ENCODE data around the gene MORN5.

Gene MORN5

DNA sequence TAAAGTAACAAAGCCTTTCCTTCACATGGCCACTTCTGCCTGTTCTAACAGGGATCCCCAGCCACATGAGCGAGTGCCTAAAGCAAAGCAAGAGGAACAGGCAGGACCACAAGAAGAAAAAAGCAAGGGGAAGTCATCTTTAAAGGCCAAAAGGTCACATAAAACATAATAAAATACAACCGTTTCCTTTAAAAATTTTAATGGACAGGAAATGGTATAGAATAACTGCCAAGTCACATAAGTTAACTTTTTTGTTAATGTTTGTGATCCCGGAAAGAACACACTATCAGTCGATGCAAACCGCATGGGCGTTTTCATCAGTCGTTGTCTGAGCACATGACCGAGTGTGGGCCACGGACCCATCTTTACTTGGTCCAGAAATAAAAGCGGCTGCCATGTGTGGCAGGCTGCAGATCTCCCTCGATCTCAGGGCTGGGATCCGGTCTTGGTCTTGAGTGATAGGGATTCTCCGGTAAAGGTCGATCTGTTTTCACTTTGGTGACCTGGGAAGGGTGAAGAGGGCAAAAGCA lies 15.8 kb upstream of the MORN5 start:
- no peak for DNase-seq (ENCODE audit: low read depth in 2 of 2)

- no peak for DNase-seq (ENCODE audit: low read depth in 2 of 2)
Observed at GRCh38 chr9:122144836-122145591, 14.7 kb upstream of the MORN5 start.

DNA sequence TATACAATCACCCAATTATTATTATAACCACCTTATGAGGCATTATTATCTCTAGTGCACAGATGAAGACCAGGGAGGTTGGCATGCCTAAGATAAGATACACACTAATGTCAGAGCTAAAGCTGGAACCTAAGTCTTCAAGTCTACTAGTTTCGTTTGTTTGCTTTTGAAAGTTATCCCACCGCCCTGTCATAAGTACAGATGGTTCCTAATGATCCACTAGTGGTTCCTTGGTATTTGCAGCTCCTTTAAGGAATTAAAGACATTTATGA lies 14.2 kb upstream of the MORN5 start:
- no peak for DNase-seq (ENCODE audit: low read depth in 2 of 2)

- no peak for DNase-seq (ENCODE audit: low read depth in 2 of 2)
Observed at GRCh38 chr9:122151267-122151828, 8.4 kb upstream of the MORN5 start.

GRCh38 chr9:122155796-122156195 lies 3.9 kb upstream of the MORN5 start:
- no peak for DNase-seq (ENCODE audit: low read depth in 2 of 2)

DNA sequence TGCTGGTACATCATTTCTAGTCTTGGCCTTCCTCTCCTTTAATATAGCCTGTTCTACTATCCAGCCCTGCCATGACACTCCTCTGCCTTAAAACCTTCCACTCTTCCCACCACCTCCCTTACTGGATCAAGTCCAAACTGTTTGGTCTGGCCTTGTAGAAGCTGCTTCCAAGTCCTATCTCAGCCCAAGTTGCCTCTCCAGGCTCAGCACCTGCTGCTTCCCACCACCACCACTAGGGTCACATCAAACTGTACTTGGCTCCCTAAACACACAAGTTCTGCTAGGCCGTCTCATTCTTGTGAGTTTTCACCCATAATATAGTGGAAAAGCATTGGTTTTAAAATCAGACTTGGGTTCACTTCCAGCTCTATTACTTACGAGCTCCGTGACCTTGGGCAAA lies 1.5 kb upstream of the MORN5 start:
- DNase-seq (ENCODE audit: low read depth in 2 of 2) = peak in 1 of 2 experiments; percentile 5

DNA sequence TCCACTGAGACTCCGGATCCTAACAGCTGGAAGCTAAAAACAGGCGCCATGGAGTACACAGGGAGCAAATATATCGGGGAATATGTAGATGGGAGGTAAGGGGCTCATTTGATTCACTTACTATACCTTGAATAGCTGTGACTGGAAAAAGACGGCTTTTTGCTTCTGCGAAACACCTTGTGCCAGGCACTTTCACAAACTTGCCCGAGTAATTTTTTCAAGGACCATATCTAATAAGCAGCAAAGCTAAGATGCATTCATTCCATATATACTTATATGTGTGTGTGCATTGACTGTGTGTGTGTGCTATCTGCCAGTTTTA lies 178 bp downstream of the MORN5 start:
- DNase-seq (ENCODE audit: low read depth in 2 of 2) = no peak

DNA sequence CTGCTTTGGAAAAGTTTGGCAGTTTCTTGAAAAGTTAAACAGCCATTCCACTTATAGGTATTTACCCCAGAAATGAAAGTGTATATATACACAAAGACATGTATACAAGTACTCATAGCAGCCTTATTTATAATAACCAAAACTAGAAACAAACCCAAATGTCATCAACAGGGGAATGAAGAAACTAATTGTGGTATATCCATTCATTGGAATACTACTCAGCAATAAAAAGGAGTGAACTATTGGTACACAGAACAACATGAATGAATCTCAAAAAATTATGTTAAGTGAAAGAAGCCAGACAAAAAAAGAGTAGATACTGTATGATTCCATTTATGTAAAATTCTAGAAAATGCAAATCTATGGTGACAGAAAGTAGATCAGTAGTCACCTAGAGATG lies 2.7 kb downstream of the MORN5 start:
- DNase-seq (ENCODE audit: low read depth in 2 of 2) = no peak

DNA sequence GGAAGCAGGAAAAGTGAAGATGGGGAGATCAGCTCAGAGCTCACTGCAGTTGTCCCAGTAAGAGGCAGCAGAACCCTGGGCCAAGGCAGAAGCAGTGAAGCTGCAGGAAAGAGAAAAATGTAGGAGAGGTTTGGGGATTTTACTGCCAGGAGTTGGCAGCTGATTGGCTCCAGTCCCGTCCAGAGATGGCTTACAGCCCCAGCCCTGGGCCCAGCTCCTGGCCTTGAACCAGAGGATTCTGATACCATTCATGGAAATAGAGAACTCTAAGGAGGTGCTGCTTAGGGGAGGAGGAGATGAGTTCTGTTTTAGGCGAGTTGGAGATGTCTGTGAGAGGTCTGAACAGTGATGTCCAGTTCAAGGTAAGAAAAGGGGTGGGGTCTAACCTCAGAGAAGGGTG lies 4.6 kb downstream of the MORN5 start:
- no peak for DNase-seq (ENCODE audit: low read depth in 2 of 2)

GRCh38 chr9:122168356-122168755 lies 8.6 kb downstream of the MORN5 start:
- DNase-seq (ENCODE audit: low read depth in 2 of 2) = peak in 1 of 2 experiments; percentile 1

DNA sequence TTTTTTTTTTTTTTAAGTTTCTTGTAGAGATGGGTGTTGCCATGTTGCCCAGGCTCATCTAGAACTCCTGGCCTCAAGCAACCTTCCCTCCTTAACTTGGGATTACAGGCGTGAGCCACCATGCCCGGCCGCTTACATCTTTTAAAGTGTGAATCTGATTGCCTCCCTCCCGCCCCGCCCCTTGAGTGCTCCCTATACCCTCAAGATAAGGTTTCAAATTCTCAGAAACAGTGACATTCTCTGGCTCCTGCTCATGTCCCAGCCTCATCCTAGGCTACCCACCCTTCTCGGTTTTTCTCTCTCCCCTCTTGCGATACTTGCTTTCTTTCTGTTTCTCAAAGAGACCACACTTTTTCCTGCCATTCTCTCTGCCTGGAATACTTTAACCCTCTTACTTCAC lies 12.4 kb downstream of the MORN5 start:
- DNase-seq (ENCODE audit: low read depth in 2 of 2) = no peak

DNA sequence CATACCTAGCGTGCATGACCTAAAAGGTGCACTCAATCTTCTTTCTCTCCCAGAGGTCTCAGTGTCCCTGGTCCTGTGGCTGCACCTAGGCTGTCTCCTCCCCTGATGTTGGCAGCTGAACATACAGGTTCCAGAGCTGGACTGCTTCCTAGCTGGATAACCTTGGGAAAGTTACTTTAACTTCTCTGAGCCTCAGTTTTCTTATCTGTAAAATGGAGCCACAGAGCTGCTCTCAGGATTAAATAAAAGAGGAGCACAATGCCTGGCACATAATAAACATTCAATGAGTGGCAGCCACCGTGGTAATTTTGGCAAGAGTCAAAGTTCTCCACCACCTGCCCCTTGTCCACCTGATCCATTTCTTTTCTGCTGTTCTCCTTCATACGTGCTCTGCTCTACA lies 14.0 kb downstream of the MORN5 start:
- no peak for DNase-seq (ENCODE audit: low read depth in 2 of 2)

DNA sequence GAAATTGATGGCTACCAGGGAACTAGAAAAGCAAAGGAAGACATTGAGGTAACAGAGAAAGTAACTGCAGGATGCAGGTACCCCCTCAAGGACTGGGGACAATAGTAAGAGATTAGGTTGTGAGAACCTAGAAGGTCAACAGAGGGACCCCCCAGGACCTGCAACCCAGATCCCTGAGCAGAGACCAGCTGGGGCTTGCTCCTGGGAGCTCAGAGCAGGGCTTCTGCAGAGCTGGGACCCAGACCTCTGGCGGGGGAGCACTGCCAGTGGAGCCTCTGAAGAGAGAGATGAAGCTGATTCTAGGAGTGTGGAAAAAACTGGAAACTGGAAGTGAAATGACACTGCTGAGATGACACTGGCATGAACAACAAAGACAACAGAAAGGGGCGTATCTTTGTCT lies 17.2 kb downstream of the MORN5 start:
- no peak for DNase-seq (ENCODE audit: low read depth in 2 of 2)

- no peak for DNase-seq (ENCODE audit: low read depth in 2 of 2)
Observed at GRCh38 chr9:122179054-122179689, 19.5 kb downstream of the MORN5 start.

DNA sequence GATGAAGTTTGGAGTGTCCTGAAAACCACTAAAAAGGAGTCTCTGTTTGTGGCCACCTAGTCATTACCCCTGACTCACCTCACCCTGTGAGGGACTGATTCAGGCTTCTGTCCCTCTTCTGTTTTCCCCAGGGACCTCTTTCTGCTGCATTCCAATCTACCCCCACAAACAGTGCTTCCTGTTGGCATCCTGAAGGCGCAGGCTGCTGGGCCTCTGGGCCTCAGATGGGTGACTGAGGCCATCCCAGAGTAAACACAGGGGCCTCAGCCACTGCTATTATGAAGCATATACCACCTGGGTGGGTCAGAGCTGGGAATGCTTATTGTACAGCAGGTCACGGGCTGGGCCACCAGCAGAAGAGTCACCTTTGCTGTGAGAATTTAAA lies 20.0 kb downstream of the MORN5 start:
- DNase-seq (ENCODE audit: low read depth in 2 of 2) = no peak

DNA sequence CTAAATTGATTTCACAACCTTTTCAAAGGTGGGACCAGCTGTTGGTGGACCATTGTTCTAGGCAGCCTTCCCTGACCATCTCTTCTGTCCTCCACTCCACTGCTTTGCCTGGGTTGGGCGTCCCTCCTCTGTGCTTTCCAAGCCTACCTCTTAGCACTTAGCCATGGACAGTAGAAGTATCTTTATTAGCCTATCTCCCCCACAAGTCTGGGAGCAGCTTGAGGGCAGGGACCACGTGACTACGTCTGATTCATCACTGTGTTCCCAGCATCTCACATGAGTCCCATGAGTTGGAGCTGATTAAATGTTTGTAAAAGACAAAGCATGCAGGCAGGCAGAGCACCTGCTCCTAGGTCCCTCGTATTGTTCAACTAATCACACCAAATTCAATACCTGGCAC lies 20.9 kb downstream of the MORN5 start:
- DNase-seq (ENCODE audit: low read depth in 2 of 2) = peak in 1 of 2 experiments; percentile 29

GRCh38 chr9:122183501-122183900 lies 23.8 kb downstream of the MORN5 start:
- DNase-seq (ENCODE audit: low read depth in 2 of 2) = no peak

DNA sequence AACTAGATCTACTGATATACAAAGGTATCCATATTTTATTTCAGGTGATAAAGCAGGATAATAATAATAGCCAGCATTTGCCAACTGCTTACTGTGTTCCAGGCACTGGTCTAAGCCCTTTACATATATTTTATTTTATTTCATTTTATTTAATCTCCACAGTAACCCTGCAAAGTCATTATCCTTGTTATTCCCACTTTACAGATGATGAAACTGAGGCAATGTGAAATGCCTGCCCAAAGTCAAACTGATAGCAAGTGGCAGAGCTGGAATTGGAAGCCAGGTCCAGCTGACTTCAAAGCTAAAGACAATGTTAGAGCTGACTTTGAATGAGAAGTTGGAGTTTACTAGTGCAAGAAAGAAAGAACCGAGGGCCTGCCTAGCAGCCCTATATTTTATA lies 24.8 kb downstream of the MORN5 start:
- no peak for DNase-seq (ENCODE audit: low read depth in 2 of 2)

GRCh38 chr9:122186301-122186700 lies 26.6 kb downstream of the MORN5 start:
- no peak for DNase-seq (ENCODE audit: low read depth in 2 of 2)

- DNase-seq (ENCODE audit: low read depth in 2 of 2) = no peak
Observed at GRCh38 chr9:122186777-122187470, 27.2 kb downstream of the MORN5 start.

- DNase-seq (ENCODE audit: low read depth in 2 of 2) = no peak
Observed at GRCh38 chr9:122188369-122188768, 28.7 kb downstream of the MORN5 start.

DNA sequence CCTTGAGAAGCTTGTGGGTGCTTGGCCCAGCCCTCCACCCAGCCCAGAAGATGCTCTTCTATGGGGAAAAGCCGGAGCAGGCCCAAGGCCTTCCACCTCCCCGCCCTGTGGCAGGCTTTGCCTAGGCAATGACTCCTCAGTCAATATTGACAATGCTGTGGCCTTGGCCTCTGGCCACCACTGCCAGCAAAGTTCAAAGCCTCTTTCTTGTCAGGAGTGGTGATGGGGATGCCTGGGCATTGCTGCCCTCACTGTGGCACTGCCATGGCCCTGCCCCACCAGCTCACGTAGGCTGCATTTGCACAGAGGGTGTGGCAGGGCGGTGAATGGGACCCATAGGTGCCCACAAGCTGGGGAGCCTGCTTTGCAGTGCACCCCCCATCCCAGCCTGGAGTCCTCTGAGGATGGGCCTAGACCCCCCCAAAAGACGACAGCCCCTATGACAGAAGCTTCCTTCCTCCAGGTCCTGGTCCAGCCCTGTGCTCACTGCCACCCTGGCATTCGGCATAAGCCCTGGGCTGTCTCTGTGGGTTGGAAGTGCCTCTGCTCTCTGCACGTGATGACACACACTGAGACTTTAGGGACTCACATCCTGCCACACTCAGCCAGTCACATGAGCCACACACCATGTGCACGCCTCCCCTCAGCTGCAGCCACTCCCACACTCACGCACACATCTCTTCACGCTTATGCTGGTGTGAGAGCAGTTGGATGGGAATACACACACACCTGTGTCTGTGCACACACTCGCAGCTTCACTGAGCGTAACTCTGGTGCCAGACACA lies 31.1 kb downstream of the MORN5 start:
- no peak for DNase-seq (ENCODE audit: low read depth in 2 of 2)
